ENCODE measurements around the gene DIDO1. TPM values are rescaled to one million over a fixed set of nuclear protein-coding genes. Genes with fewer than 3 reads are reported as not detected.

The DIDO1 gene
- total and polyA plus RNA-seq, 2 donors (not counting 1 experiment from before 2014, with no cell fraction given), result 25.9 to 33.2 TPM

DNA sequence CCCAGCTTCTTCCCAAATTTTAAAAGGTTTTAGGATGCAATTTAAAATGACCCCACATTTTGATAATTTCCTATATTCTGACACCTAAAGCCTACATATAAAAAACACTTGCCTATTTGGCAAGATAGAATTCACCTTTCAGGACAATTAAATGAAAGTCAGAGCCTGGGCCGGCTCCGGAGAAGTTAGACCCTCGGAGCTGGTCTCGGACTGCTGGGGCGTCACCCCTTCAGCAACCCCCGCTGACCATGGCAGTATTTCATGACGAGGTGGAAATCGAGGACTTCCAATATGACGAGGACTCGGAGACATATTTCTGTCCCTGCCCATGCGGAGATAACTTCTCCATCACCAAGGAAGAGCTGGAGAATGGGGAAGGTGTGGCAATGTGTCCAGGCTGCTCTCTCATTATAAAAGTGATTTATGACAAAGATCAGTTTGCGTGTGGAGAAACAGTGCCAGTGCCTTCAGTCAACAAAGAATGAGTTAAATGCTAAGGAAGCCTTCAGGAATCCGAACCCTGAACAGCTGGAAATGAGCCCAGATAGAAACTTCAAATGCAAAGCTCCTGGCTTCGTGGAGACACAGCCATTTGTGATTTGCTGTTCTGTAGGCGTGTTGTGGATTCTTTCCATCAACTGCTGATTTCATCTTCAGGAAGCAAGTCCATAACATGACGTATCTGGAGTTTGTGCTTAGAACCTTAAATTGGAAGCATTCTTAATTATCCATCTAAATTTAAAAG, 80.7 kb downstream of the DIDO1 start:
- H3K9ac ChIP-seq (ENCODE audit: insufficient read depth, low read length), result no peak overlapping the region
- no peaks in the 10 kb centered on the region for H4K20me1 ChIP-seq (ENCODE audit: control insufficient read depth, extremely low read depth, insufficient read depth, low read length)

DNA sequence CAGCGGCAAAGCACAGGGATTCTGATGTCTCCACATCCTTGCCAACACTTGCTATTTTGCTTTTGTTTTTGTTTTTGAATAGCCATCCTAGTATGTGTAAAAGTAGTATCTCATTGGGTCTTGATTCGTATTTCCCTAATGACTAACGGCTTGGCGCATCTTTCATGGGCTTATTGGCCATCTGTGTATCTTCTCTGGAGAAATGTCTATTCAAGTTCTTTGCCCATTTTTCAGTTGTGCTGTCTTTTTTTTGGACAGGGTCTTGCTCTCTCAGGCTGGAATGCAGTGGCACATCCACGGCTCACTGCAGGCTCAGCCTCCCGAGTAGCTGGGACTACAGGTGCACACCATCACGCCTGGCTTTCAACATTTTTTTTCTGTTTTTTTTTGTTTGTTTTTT, 82.1 kb downstream of the DIDO1 start:
- no peak for DNase-seq (ENCODE audit: low read depth in 2 of 2)
- TF ChIP-seq EZH2 (IDR thresholded peaks at IDR 0.05; ENCODE audit: low read length, missing control alignments), result no peak
- TF ChIP-seq, protein P1, sequence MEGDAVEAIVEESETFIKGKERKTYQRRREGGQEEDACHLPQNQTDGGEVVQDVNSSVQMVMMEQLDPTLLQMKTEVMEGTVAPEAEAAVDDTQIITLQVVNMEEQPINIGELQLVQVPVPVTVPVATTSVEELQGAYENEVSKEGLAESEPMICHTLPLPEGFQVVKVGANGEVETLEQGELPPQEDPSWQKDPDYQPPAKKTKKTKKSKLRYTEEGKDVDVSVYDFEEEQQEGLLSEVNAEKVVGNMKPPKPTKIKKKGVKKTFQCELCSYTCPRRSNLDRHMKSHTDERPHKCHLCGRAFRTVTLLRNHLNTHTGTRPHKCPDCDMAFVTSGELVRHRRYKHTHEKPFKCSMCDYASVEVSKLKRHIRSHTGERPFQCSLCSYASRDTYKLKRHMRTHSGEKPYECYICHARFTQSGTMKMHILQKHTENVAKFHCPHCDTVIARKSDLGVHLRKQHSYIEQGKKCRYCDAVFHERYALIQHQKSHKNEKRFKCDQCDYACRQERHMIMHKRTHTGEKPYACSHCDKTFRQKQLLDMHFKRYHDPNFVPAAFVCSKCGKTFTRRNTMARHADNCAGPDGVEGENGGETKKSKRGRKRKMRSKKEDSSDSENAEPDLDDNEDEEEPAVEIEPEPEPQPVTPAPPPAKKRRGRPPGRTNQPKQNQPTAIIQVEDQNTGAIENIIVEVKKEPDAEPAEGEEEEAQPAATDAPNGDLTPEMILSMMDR (conservative IDR thresholded peaks at IDR 0.05 in 1 of 2, IDR thresholded peaks at IDR 0.05 in 1 of 2; ENCODE audit: low read depth in 1 of 2, low read length in 2 of 2), result no peak

More for the DNA sequence above, 80.7 kb downstream of the DIDO1 start:
- Histone ChIP-seq H3K36me3 (ENCODE audit: control insufficient read depth, insufficient read depth, low read length) (peaks cover 2% of the 10 kb centered on the region), H3K27me3 (ENCODE audit: control insufficient read depth, insufficient read depth, low read length) (no peaks in the 10 kb centered on the region), H3K79me2 (ENCODE audit: control insufficient read depth, insufficient read depth, low read length) (no peaks in the 10 kb centered on the region), H3K4me2 (ENCODE audit: extremely low read depth, insufficient read depth, low read length) (no peak overlapping the region), H3K9me3 (ENCODE audit: control insufficient read depth, insufficient read depth, low read depth, low read length) (no peaks in the 10 kb centered on the region), H3K4me3 (replicated peaks in 1 of 4; ENCODE audit: control extremely low read depth in 1 of 4, insufficient read depth in 1 of 4, low read depth in 3 of 4, low read length in 4 of 4) (no peak overlapping the region), H2AFZ (ENCODE audit: low read length) (no peak overlapping the region), H3K27ac (ENCODE audit: insufficient read depth, low read length) (no peak overlapping the region), H3K4me1 (ENCODE audit: control insufficient read depth, extremely low read depth, insufficient read depth, low read length) (no peaks in the 10 kb centered on the region)
- TF ChIP-seq, protein P1 (conservative IDR thresholded peaks at IDR 0.05 in 1 of 2, IDR thresholded peaks at IDR 0.05 in 1 of 2; ENCODE audit: low read depth in 1 of 2, low read length in 2 of 2), result no peak
- TF ChIP-seq EZH2 (IDR thresholded peaks at IDR 0.05; ENCODE audit: low read length, missing control alignments), result no peak
- peak in 1 of 2 donors; percentile 78 for DNase-seq (ENCODE audit: low read depth in 2 of 2)

DNA sequence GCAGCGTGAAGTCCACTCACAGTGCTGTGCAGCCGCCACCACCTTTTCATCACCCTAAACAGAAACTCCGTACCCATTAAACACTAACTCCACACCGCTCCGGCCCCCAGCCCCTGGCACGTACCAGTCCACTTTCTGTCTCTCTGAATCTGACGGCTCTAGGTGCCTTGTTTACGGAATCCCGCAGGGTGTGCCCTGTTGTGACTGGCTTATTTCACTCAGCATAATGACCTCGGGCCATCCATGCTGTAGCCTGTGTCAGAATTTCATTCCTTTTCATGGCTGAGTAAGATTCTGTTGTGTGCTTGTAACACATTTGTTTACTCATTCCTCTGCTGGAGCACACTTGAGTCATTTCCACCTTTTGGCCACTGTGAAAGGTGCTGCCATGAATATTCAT, 82.6 kb downstream of the DIDO1 start:
- Histone ChIP-seq H3K4me3 (replicated peaks in 1 of 4; ENCODE audit: control extremely low read depth in 1 of 4, insufficient read depth in 1 of 4, low read depth in 3 of 4, low read length in 4 of 4) (no peak overlapping the region), H2AFZ (ENCODE audit: low read length) (no peak overlapping the region)

More for the DNA sequence above, 82.1 kb downstream of the DIDO1 start:
- H3K4me1 ChIP-seq (ENCODE audit: control insufficient read depth, extremely low read depth, insufficient read depth, low read length), result no peaks in the 10 kb centered on the region
- no peaks in the 10 kb centered on the region for H3K36me3 ChIP-seq (ENCODE audit: control insufficient read depth, insufficient read depth, low read length)
- H3K9ac ChIP-seq (ENCODE audit: insufficient read depth, low read length), result no peak overlapping the region
- no peak overlapping the region for H2AFZ ChIP-seq (ENCODE audit: low read length)
- no peaks in the 10 kb centered on the region for H3K79me2 ChIP-seq (ENCODE audit: control insufficient read depth, insufficient read depth, low read length)
- no peaks in the 10 kb centered on the region for H4K20me1 ChIP-seq (ENCODE audit: control insufficient read depth, extremely low read depth, insufficient read depth, low read length)
- H3K9me3 ChIP-seq (ENCODE audit: control insufficient read depth, insufficient read depth, low read depth, low read length), result no peaks in the 10 kb centered on the region
- no peaks in the 10 kb centered on the region for H3K27me3 ChIP-seq (ENCODE audit: control insufficient read depth, insufficient read depth, low read length)
- H3K4me2 ChIP-seq (ENCODE audit: extremely low read depth, insufficient read depth, low read length), result no peak overlapping the region
- H3K4me3 ChIP-seq (replicated peaks in 1 of 4; ENCODE audit: control extremely low read depth in 1 of 4, insufficient read depth in 1 of 4, low read depth in 3 of 4, low read length in 4 of 4), result no peak overlapping the region
- no peak overlapping the region for H3K27ac ChIP-seq (ENCODE audit: insufficient read depth, low read length)

More for the DNA sequence above, 82.6 kb downstream of the DIDO1 start:
- TF ChIP-seq, protein P1 (conservative IDR thresholded peaks at IDR 0.05 in 1 of 2, IDR thresholded peaks at IDR 0.05 in 1 of 2; ENCODE audit: low read depth in 1 of 2, low read length in 2 of 2), result no peak
- no peak for TF ChIP-seq EZH2 (IDR thresholded peaks at IDR 0.05; ENCODE audit: low read length, missing control alignments)
- no peaks in the 10 kb centered on the region for H3K27me3 ChIP-seq (ENCODE audit: control insufficient read depth, insufficient read depth, low read length)
- H3K36me3 ChIP-seq (ENCODE audit: control insufficient read depth, insufficient read depth, low read length), result no peaks in the 10 kb centered on the region
- no peak overlapping the region for H3K27ac ChIP-seq (ENCODE audit: insufficient read depth, low read length)
- DNase-seq (ENCODE audit: low read depth in 2 of 2), result no peak
- H3K9ac ChIP-seq (ENCODE audit: insufficient read depth, low read length), result no peak overlapping the region
- H3K4me1 ChIP-seq (ENCODE audit: control insufficient read depth, extremely low read depth, insufficient read depth, low read length), result no peaks in the 10 kb centered on the region
- H3K9me3 ChIP-seq (ENCODE audit: control insufficient read depth, insufficient read depth, low read depth, low read length), result no peaks in the 10 kb centered on the region
- H3K4me2 ChIP-seq (ENCODE audit: extremely low read depth, insufficient read depth, low read length), result no peak overlapping the region
- no peaks in the 10 kb centered on the region for H3K79me2 ChIP-seq (ENCODE audit: control insufficient read depth, insufficient read depth, low read length)
- no peaks in the 10 kb centered on the region for H4K20me1 ChIP-seq (ENCODE audit: control insufficient read depth, extremely low read depth, insufficient read depth, low read length)
